HG03066 (cell line): ENCODE results near the gene GNAI2.
"Not testable (repeated sequence)": the region's sequence is repeated elsewhere in the genome, so short reads cannot be mapped to it uniquely, and the experiment has no call there.

Experiments used
- ATAC-seq: cut with Tn5 transposase; IDR thresholded peaks from one replicate; pipeline ENCODE4 v1.9.1; 2021; ENCODE audit warnings: low read depth; ENCODE audit not compliant: unreplicated experiment

GNAI2 gene

GRCh38 chr3:50203809-50204803 lies 31.9 kb upstream of the GNAI2 start:
- ATAC-seq: no peak

- no peak for ATAC-seq
Measured at GRCh38 chr3:50204804-50205412, 31.1 kb upstream of the GNAI2 start, which contains the start of gene SLC38A3. Gene SLC38A3, plus strand, starts transcription at chr3:50205271. Its CDS starts 8,929 bp downstream, at chr3:50214200.

GRCh38 chr3:50205413-50206276 lies 30.4 kb upstream of the GNAI2 start:
- no peak for ATAC-seq

- ATAC-seq: no peak
Measured at GRCh38 chr3:50207359-50208042, 28.5 kb upstream of the GNAI2 start.

- no peak for ATAC-seq
Measured at GRCh38 chr3:50208677-50209344, 27.2 kb upstream of the GNAI2 start.

- no peak for ATAC-seq
Measured at GRCh38 chr3:50210176-50210509, 25.9 kb upstream of the GNAI2 start.

GRCh38 chr3:50210510-50211367 lies 25.3 kb upstream of the GNAI2 start:
- ATAC-seq: no peak

- not testable (repeated sequence) for ATAC-seq
Measured at GRCh38 chr3:50211368-50211717, 24.7 kb upstream of the GNAI2 start.

GRCh38 chr3:50211930-50212329 lies 24.1 kb upstream of the GNAI2 start:
- ATAC-seq: no peak

- no peak for ATAC-seq
Measured at GRCh38 chr3:50212502-50212901, 23.5 kb upstream of the GNAI2 start.

- no peak for ATAC-seq
Measured at GRCh38 chr3:50212971-50213370, 23.0 kb upstream of the GNAI2 start.

GRCh38 chr3:50213373-50213772 lies 22.6 kb upstream of the GNAI2 start:
- ATAC-seq: no peak

- no peak for ATAC-seq
Measured at GRCh38 chr3:50214824-50215223, 21.2 kb upstream of the GNAI2 start.

GRCh38 chr3:50215529-50215928 lies 20.5 kb upstream of the GNAI2 start:
- no peak for ATAC-seq

GRCh38 chr3:50217681-50218080 lies 18.3 kb upstream of the GNAI2 start:
- ATAC-seq: no peak

GRCh38 chr3:50218448-50218847 lies 17.6 kb upstream of the GNAI2 start:
- no peak for ATAC-seq

GRCh38 chr3:50219285-50219684 lies 16.7 kb upstream of the GNAI2 start:
- no peak for ATAC-seq

GRCh38 chr3:50220109-50220508 lies 15.9 kb upstream of the GNAI2 start:
- ATAC-seq: no peak

- no peak for ATAC-seq
Measured at GRCh38 chr3:50221051-50221410, 15.0 kb upstream of the GNAI2 start.
